HepG2 (cell line): ENCODE results near the gene FAM163B. TPM values are rescaled to one million over a fixed set of nuclear protein-coding genes. Genes with fewer than 3 reads are reported as not detected.

Source experiments
- CREB3 ChIP-seq: sonication (generic); formaldehyde crosslinking; IDR thresholded peaks from 2 replicates; pipeline ENCODE4 v1.5.0; 2020; ENCODE audit warnings: missing genetic modification reagents
- FOXK1 ChIP-seq: sonication (generic); formaldehyde crosslinking; IDR thresholded peaks from 2 replicates; pipeline ENCODE4 v1.4.0; 2020; ENCODE audit warnings: low read depth, missing genetic modification reagents, borderline replicate concordance
- FOXM1 ChIP-seq: sonication (generic); formaldehyde crosslinking; IDR thresholded peaks from 2 replicates; pipeline ENCODE4 v1.5.0; 2020; ENCODE audit warnings: missing genetic modification reagents
- GMEB1 ChIP-seq: sonication (generic); formaldehyde crosslinking; IDR thresholded peaks from 2 replicates; pipeline ENCODE4 v1.5.1; 2020; ENCODE audit warnings: missing genetic modification reagents, mild to moderate bottlenecking, borderline replicate concordance
- MTF1 ChIP-seq: sonication (generic); formaldehyde crosslinking; IDR thresholded peaks from 2 replicates; pipeline ENCODE4 v1.5.0; 2020; ENCODE audit warnings: missing genetic modification reagents
- TFAP4 ChIP-seq: sonication (generic); IDR thresholded peaks from 2 replicates; pipeline ENCODE4 v1.6.1; 2016; ENCODE audit warnings: low read depth, borderline replicate concordance
- ZBTB40 ChIP-seq, 2 experiments: fragments of 450-650 bp in 1 of 2; sonication (generic) in 1 of 2; formaldehyde crosslinking in 1 of 2; IDR thresholded peaks; 2 replicates each; pipeline versions ENCODE4 v1.6.1 to v1.8.0; 2016 to 2022; ENCODE audit warnings: antibody characterized with exemption in 1 of 2, mild to moderate bottlenecking in 1 of 2, missing genetic modification reagents in 1 of 2
- ZNF280B ChIP-seq: sonication (generic); formaldehyde crosslinking; IDR thresholded peaks from 2 replicates; pipeline ENCODE4 v1.5.0; 2020; ENCODE audit warnings: missing genetic modification reagents, mild to moderate bottlenecking, borderline replicate concordance
- ZNF770 ChIP-seq: sonication (generic); formaldehyde crosslinking; IDR thresholded peaks from 2 replicates; pipeline ENCODE4 v1.5.0; 2020; ENCODE audit warnings: mild to moderate bottlenecking, missing genetic modification reagents
- ZSCAN25 ChIP-seq: sonication (generic); formaldehyde crosslinking; IDR thresholded peaks from 2 replicates; pipeline ENCODE4 v1.8.0; 2022; ENCODE audit warnings: mild to moderate bottlenecking, missing genetic modification reagents
- polyA plus RNA-seq, 8 experiments: library from polyadenylated mRNA; depleted of rRNA in 3 of 8; stranded (reverse) in 7 of 8; unstranded in 1 of 8; fragments of >200 nt; fragmentation: Illumina TruSeq in 4 of 8; extraction: Trizol in 4 of 8; gene quantifications; 2 replicates each; pipeline versions ENCODE4 v1.2.1 to v1.2.3, GENCODE V29; 2011 to 2016; ENCODE audit warnings: low read depth in 4 of 8, missing spikeins in 1 of 8, mixed read lengths in 1 of 8; ENCODE audit not compliant: insufficient read depth in 1 of 8
- total RNA-seq, 5 experiments: library from RNA; depleted of rRNA; stranded (reverse); fragments of >200 nt; fragmentation: Illumina TruSeq; extraction: Trizol; gene quantifications; 2 replicates each; pipeline ENCODE4 v1.2.3, GENCODE V29; 2016; ENCODE audit warnings: low read depth in 1 of 5

FAM163B gene
- total and polyA plus RNA-seq, 2 of the 13 experiments (the other 11 are each of a cell fraction or from before 2014, with no cell fraction given): not detected

- TF ChIP-seq ZBTB40 (IDR thresholded peaks at IDR 0.05) (no peak), ZBTB40 (CRISPR knock-in tag; IDR thresholded peaks at IDR 0.05) (no peak; the same call in 1 of the 2 replicates), TFAP4 (no peak), MTF1 (no peak), CREB3 (CRISPR knock-in tag) (no peak), ZNF770 (CRISPR knock-in tag) (no peak), FOXM1 (CRISPR knock-in tag) (no peak), ZNF280B (no peak), GMEB1 (CRISPR knock-in tag) (no peak), FOXK1 (CRISPR knock-in tag) (no peak), ZSCAN25 (CRISPR knock-in tag) (no peak)
Observed at GRCh38 chr9:133609311-133610098, at the start of gene FAM163B (continued).
